NCI-H146 treated with DMSO at 0.1 percent for 48 hours (cell line): Measurements from ENCODE around the gene KRT38.
"Not testable (repeated sequence)": the region's sequence is repeated elsewhere in the genome, so short reads cannot be mapped to it uniquely, and the experiment has no call there.

ENCODE experiments used
- DNase-seq: peaks from one replicate; lab custom pipeline; 2025; ENCODE audit not compliant: unreplicated experiment; lab: John Stamatoyannopoulos, UW

The KRT38 gene

DNA sequence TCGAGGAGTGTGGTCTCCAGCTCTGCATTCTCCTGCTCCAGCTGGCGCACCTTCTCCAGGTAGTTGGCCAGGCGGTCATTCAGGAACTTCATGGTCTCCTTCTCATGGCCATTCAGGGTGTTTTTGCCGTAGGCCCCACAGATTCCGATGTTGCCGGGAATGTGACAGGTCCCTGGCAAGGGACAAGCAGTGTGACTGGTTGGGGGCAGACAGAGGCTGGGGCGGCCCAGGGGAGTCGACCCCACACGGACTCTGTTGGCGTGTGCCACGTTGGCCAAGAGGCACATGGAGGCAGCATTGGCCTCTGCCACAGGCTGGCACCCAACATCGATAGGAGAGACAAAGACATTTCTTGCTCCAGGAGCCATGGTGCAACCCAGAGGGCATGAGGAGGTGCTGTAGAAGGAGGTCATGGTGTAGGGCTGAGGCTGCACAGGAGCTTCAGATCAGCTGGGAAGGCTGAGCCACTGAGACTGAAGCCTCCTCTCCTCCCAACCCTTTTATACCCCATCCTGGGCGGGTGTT is 16.6 kb downstream of the KRT38 start, which contains the start of gene KRT37:
TSS of gene KRT37 (minus strand) at position 475 of the 525 bp plus-strand sequence. CDS start at position 413, 62 bp downstream.
- no peak for DNase-seq

DNA sequence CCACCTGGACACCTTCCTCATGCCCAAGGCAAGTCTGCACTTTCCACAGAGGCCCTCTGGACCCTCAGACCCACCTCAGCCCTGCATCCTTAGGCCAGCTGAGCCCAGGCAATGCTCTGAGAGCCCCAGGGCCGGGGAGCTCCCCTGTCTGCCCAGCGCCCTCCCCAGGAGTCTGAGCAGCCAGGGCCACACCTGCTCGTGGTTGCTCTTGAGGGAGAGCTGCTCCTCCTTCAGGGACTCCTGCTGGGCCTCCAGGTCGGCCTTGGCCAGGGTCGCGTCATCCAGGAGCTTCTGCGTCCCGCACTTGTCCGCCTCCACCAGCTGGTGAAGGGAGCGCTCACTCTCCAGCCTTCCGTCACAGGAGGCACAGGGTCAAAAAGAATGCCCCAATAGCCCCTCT is 18.2 kb downstream of the KRT38 start:
- not testable (repeated sequence) for DNase-seq

DNA sequence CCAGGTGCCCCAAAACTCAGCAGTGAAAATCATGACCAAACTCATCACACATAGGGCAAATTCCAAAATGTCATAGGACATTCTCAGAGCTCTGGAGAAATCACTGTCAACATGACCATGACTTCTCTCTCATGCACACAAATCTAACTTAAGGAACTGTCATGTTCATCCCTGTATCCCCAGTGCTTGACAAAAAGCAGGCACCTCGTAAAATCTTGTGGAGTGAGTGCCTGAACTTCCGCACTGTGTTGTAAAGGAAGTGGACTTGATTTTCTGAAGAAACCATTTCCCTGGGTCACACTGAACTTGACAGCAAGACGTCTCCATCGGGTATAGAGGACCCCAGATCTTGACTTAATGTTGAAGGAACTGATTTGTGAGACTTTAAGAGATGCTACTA is 19.2 kb downstream of the KRT38 start:
- DNase-seq, result no peak

DNA sequence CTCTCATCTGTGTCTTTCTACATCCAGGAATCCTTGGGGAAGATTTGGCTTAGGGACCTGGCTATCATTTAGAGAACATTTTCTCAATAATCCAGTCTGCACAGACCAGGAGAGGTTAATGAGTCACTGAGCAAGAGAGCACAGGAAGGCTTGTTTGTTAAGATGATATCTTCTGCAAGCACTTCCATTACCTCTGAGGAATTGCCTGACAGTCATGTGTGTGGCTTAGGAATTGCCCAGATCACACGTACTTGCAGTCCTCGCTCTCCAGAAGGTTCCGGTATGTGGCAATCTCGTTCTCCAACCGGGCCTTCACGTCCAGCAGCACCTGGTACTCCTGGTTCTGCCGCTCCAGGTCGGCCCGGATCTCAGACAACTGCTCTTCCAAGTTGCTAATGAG is 19.7 kb downstream of the KRT38 start:
- no peak for DNase-seq

DNA sequence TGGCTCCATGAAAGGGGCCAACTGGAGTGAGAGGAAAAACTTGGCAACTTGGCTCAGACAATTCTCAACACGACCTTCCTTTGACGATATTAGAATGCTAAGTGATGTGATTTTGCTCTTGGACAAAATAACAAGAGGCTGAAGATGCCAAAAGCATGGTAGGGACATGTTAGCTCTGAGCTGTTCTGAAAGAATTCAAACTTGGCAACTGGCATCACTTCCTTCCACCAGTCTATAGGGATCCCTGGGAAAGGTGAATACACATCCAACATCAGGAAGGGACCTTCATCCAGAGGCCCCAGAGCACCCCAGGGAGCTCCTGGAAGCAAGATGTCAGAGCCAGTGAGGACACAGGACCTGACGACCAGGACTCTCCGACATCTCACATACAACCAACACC is 20.6 kb downstream of the KRT38 start:
- DNase-seq, result no peak

DNA sequence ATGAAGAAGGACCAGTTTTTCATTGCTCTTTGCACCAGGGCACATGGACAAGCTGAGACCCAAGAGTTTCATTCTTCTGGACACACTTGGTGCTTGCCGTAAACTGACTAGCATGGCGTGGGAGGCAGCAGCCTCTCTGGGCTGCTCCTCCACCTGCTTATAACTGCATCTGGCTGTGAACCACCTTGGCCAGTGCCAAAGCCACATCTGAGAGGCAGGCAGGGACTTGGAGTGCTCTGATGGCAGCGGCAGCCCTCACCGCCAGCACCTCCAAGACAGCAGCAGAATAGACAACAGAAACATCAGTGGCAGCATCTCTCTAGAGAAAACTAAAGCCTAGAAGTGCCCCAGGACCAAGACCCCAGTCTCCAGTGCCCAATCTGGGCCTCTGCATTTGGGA is 21.1 kb downstream of the KRT38 start:
- DNase-seq, result no peak

DNA sequence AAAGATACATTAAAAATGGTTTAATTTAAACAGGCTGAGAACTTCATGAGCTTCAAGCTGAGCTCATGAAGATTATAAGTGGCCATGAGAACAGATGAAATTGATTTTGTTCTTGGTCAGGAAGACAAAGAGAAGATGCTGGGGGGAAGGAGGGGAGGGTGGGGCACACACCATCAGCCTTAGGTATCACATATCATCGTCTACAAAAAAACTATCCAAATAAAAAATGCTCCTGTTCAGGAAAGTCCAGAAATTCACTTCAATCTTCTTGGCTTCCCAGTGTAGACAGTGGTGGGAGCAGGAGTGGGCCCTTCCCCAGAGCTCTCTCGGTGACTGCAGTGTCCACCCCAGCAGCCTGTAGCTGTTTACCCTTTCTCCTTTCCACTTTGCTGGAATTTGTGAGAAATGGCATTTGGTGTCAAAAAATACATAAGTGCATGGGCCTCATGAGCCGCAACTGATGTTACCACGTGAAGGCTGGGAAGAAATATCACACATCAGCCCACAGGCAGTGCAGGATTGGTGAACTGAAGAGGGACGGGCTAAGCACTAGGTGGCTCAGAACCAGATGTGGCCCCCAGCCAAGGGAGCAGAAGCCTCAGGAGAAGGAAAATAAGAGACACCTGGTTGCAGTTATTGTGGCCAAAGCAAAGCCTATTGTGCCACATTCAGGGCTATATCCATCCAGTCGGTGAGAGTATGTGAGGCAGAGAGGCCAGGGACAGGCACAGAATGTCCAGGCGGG is 22.5 kb downstream of the KRT38 start:
- DNase-seq, result no peak

DNA sequence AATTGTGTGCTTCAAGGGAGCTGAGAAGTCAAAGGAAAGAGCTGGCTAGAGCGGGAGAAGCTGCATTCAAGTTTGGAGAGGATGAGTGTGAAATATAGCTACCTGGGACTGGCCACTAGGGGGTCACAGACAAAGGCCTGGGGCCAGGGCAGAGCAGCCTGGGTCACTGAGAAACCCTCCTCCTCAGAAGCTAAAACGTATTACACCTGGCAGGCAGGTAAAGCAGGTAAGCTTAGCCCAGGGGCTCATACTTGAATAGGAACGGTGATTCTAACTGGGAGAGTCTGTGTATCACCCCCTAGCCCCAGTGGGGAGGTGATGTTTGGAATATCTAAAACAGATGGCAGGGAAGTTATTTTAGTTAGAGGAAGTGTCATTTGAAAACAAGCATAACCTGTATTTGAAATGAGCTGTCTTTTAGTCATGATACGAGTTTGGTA is 23.2 kb downstream of the KRT38 start:
- no peak for DNase-seq

DNA sequence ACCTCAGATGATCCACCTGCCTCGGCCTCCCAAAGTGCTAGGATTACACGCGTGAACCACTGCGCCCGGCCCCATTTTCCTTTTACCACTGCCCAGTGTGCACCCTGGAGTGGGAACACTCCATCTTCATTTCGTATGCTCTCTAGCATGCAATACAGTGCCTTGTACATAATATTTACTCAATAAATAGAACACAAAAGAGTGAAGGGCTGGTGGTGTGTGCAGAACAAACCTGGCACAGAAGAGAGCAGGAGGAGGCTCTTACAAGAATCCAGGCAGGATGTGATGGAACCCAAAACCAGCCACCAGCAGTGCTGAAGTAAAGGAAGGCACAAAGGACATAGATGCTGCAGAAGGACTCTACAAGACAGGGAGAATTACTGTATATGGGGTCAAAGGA is 23.7 kb downstream of the KRT38 start:
- no peak for DNase-seq

DNA sequence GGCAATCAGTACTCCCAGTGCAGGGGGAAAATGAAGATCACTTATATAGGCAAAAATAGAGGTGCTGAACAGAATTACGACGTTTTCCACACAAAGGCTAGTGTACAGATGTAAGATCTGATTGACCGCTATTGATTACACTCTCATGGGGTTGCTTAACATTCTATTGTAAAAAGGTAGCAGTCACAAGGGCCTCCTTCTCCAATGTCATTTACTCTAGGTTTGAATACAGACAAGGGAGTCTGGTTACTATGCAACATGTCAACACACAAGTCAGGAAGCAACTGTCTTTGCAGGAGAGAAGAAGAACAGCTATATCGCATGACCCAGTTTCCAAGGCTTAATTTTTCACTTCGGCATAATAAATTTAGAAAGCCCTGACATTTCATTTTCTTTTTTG is 24.3 kb downstream of the KRT38 start:
- no peak for DNase-seq

DNA sequence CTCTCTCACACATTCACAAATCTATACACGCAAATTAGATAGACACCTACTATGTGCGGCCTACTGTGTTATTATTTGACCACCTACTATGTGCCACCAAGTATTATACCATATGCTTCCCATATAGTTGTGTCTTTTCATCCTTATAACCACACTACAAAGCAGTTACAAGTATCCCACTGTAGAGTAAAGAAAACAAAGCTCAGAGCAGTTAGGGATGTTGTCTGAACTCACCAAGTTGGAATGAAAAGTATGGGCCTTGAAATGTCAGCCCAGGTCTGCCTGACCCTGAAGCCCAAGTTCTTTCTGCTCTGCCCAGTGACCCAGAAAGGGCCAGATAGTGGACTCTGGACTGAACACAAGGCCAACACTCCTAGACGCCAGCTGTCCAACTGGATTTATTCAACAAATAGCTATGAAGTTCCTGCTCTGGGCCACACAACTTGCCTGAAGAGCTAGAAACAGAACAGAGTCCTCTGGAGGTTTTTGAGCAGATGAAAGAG is 24.9 kb downstream of the KRT38 start:
- no peak for DNase-seq

DNA sequence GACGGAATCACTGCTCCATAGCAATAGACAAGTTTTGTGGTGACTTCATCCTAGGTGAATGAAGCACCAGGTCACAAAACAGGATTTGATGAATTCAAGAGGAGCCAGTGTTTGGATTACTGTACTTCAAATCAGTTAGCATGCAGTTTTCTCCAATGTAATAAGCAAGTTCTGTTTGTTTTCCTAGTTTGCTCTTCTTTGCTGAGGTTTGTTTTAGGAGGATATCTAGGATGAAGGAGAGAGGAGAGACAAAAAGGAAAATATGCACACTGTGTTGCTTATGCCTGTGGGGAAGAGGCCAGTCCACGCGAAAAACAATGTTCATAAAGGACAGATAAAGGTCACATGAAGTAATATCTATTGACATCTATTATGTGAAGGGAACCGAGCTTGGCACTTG is 25.4 kb downstream of the KRT38 start:
- no peak for DNase-seq

DNA sequence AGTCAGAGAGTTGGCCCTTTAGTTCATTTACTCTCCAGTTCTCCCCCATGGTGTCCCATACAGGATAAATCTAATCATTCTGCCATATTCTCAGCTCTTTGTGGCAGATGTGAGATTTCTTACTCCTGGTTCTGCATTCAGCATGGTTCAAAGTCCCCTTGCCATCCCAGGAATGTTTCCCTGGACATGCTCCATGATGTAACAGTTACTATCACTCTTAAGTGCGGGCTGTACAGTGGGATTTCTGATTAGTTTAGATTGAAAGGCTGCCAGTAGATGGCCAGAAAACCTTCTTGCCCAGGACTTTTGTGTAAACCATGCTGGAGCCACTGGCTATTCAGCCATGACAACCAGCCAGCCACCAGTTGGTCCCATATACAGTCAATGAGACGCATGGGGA is 26.8 kb downstream of the KRT38 start:
- no peak for DNase-seq

DNA sequence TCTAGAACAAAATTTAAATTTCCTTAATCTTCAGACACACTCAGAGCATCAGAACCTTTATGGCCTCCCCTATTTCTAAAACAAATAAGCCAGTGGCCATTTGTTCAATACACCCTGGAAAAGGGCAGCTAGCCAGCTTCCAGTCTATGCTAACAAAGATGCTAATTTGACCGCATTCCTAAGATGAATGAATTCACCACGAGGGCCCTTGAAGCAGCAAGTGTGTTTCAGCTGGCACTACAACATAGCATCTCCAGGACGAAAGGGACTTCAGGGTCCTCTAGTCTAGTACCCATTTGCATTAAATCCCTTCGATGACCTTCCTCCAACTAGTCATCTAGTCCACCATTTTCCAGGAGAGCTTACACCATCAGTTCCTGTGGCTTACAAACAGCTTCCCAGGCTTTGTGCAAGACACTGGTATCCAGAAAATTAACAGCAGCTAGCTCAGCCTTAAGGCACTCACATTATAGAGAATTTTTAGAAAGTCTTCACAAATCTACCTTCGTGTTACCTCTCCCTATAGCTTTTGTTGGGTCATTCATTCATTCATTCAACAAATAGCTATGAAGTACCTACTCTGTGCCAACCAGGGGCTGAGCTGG is 27.3 kb downstream of the KRT38 start:
- DNase-seq, result no peak

DNA sequence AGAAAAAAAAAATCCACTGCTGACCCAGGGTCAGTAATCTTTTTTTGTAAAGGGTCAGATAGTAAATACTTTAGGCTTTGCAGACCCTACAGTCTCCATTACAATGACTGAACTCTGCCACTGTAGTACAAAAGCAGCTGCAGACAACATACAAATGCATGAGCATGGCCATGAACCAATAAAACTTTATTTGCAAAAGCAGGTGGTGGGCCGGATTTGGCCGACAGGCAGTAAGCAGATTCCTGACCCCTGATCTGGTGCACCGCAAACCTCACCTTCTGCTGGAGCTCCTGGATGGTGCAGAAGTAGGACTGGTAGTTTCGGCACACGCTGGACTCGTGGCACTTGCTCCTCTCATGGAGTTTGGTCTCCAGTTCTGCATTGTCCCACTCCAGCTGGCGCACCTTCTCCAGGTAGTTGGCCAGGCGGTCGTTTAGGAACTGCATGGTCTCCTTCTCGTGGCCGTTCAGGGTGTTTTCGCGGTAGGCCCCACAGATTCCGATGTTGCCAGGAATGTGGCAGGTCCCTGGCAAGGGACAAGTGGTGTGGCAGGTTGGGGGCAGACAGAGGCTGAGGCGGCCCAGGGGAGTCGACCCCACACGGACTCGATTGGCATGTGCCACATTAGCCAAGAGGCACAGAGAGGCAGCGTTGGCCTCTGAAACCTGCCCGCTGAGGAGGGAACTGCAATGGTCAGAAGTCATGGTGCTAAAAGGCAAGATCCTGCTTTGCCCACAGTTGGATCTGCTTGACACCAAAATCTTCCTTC is 29.5 kb downstream of the KRT38 start:
- no peak for DNase-seq

DNA sequence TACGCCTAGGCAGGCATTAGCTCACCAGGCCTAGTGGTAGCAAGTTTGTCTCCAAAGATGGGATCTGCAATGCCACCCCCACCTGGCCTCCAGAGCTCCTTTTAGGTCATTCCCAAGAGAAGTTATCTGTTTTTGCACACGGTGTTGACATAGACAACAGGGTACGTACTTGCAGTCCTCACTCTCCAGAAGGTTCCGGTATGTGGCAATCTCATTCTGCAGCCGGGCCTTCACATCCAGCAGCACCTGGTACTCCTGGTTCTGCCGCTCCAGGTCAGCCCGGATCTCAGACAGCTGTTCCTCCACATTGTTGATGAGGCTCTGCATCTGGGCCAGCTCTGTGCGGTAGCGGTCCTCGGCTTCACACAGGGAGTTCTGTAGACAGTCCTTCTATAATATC is 33.6 kb downstream of the KRT38 start:
- DNase-seq, result no peak

DNA sequence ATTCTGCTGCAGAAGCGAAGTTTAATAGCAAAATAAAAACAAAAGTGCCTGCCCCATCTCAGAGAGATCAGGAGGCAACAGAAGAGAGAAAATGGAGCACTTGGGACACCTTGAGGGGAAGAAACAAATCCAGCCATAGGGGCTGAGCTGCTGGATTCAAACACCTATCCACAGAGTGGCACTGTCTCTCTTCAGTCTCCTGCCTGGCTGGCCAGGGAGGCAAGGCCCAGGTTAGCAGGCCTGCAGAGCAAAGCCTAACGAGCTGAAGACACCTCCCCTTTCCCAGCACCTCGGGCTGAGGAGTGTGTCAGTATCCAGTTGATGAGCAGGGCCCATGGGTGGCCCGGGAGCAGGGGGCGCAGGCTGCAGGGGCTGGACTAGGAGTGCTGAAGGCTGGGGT is 34.6 kb downstream of the KRT38 start:
- DNase-seq, result no peak

DNA sequence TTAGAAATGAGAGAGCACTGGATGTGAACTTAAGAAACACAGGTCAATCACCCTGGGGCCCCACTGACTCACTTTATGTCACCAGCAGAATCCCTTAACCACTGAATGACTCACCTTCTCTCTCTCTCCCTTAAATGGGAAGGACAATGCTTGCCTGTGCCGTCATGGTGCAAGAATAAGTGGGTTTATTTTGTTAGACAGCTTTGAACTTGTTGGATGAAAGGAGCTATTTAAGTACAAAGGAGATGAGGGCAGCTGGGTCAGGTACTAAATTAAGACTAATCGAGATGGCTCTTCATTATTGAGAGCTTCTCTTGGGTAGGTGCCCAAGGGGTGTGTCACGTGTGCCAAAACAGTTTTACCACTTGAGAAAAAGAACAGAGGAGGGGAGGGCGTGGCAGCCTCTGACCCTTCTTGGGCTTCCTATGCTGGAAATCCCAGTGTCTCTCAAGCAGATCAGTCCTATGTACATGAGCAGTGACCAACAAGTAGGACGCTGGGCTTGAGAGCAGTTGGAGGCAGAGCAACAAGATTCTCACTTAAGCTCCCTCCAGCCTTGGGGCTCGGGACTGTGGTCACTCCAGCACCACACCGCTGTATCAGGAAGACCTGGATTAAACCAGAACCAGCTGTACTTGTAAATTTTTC is 36.6 kb downstream of the KRT38 start:
- no peak for DNase-seq

DNA sequence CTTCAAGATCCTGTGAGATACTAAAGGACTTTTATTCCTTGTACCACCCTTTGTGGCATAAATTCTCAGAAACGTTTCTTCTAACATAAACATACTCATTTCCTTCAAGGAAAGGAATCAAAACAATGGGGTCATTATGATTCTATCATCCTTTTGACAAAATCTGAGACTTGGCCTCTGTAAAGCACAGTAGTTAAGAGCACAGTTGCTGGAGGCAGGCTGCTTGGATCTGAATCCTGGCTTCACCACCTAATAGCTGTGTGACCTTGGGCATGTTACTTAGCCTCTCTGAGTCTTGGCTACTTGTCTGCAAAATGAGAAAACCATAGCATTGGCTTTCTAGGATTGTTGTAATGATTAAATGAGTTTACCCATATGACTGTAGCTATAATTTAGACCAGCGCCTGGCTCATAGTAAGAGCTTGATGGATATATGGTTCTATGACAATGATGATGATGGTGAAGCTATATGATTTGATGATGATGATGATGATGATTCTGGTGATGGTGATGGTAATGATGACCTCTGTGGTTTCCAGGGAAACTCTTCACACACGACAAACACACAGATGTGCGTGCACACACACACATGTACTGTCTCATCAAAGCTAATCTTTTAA is 37.3 kb downstream of the KRT38 start:
- DNase-seq, result no peak

DNA sequence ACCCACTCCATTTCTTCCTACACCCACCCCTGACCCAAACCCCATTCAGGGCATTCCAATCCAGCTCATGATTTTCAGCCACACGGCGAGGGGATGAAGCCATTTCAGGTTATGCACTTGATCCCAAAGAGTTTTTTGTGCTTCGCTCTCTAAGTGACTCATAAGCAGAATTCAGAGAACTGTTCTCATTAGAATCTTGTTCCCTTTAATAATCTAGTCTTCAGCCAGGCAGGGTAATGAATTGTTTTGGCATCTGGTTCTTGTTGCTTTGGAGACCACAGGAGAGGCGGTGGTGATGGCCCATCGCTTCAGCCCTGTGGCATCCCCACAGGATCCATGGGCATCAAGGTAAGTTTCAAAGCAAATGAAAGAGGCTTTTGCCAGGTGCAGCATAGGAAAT is 38.6 kb downstream of the KRT38 start:
- DNase-seq, result no peak
